Loucy (cell line): Measurements from ENCODE around the gene CST4.
"Not testable (repeated sequence)": the region's sequence is repeated elsewhere in the genome, so short reads cannot be mapped to it uniquely, and the experiment has no call there.

Experiments used
- CTCF ChIP-seq: fragments of 200-600 bp; sonication (generic); conservative IDR thresholded peaks from 2 replicates; pipeline ENCODE4 v1.5.1; 2014; ENCODE audit warnings: mild to moderate bottlenecking, antibody characterized with exemption, low read length
- EZH2phosphoT487 ChIP-seq: fragments of 200-600 bp; IDR thresholded peaks from 2 replicates; pipeline ENCODE4 v1.6.1; 2018; ENCODE audit warnings: antibody characterized with exemption, mild to moderate bottlenecking, moderate library complexity, borderline replicate concordance

DNA sequence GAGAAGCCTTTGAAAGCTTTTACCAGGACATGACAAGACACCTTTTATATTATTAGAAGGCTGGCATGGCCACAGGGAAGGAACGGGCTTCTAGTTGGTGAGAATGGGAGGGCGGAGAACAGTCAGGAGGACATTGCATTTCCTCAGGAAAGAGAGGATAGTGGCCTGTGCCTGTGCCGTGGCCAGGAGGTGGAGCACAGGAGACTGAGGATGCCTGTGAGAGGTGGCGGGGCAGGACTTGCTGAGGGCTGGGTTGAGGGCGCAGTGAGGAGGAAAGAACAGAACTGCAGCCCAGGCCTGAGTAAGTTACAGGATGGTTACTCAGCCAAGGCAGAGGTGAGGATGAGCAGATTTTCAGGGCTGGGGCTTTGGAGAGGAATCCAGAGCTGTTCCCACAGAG lies 34.0 kb upstream of the CST4 start:
- TF ChIP-seq CTCF, EZH2phosphoT487: not testable (repeated sequence)
